Inflammatory macrophage treated with lipopolysaccharide for 4 hours (primary cell): ENCODE results near the gene SMPD3.

ENCODE experiments used
- DNase-seq: peaks from one replicate; pipeline ENCODE4 v3.0.0-alpha.2; 2020

Gene SMPD3

GRCh38 chr16:68319185-68319908, 129.0 kb downstream of the SMPD3 start:
- DNase-seq, result no peak

- no peak for DNase-seq
These were observed 135.2 kb downstream of the SMPD3 start for GRCh38 chr16:68313116-68313515.

GRCh38 chr16:68310774-68311511, 137.4 kb downstream of the SMPD3 start, which contains the start of the genes PRMT7 and SLC7A6OS:
TSS of gene PRMT7 (plus strand) at chr16:68311019. CDS start at chr16:68315980, 4,961 bp downstream.
TSS of gene SLC7A6OS (minus strand) at chr16:68310946. CDS start at chr16:68310926, 20 bp downstream.
- peak; percentile 94 for DNase-seq

GRCh38 chr16:68310437-68310773, 137.9 kb downstream of the SMPD3 start:
- DNase-seq, result peak; percentile 47

GRCh38 chr16:68309799-68310198, 138.5 kb downstream of the SMPD3 start:
- peak; percentile 24 for DNase-seq
